ENCODE data around the gene UFSP2.

The UFSP2 gene

GRCh38 chr4:185381288-185382196 is 44.2 kb downstream of the UFSP2 start:
- no peak overlapping the region for H3K4ac ChIP-seq (ENCODE audit: low read depth, low read length)
- H2AK5ac ChIP-seq (ENCODE audit: low read length): no peak overlapping the region
- H3K18ac ChIP-seq (ENCODE audit: low read length): no peak overlapping the region
- H3K79me1 ChIP-seq (ENCODE audit: low read length): no peaks in the 10 kb centered on the region
- H3K27ac ChIP-seq (ENCODE audit: low read depth, low read length): no peak overlapping the region
- H4K5ac ChIP-seq (ENCODE audit: low read length): no peak overlapping the region
- no peak overlapping the region for H3K56ac ChIP-seq (ENCODE audit: low read length)
- H3K4me2 ChIP-seq (ENCODE audit: low read length): no peak overlapping the region
- H2BK5ac ChIP-seq (ENCODE audit: low read length): no peak overlapping the region
- H3K4me1 ChIP-seq (ENCODE audit: control insufficient read depth, low read depth, low read length): no peaks in the 10 kb centered on the region
- no peak overlapping the region for H3K4me3 ChIP-seq (ENCODE audit: low read length)
- H3K79me2 ChIP-seq (ENCODE audit: control insufficient read depth, insufficient read depth, low read length): no peaks in the 10 kb centered on the region
- H4K8ac ChIP-seq (ENCODE audit: low read depth, low read length): no peak overlapping the region
- H3K27me3 ChIP-seq (ENCODE audit: insufficient read depth, low read length, poor library complexity): no peaks in the 10 kb centered on the region
- H3K36me3 ChIP-seq (ENCODE audit: control insufficient read depth, insufficient read depth, low read length): no peaks in the 10 kb centered on the region
- WGBS (ENCODE audit: extremely low coverage, insufficient coverage, low lambda C conversion rate): no CpG with 5 or more reads among the region's 4 CpGs
- H2BK120ac ChIP-seq (ENCODE audit: low read depth, low read length): no peak overlapping the region
- DNase-seq: no peak
- H3K23ac ChIP-seq (ENCODE audit: low read length): no peak overlapping the region
- H3K9ac ChIP-seq (ENCODE audit: low read length): no peak overlapping the region
- no peak overlapping the region for H2BK15ac ChIP-seq (replicated peaks; ENCODE audit: low read depth)

- DNase-seq: no peak
- Histone ChIP-seq H3K23ac (ENCODE audit: low read length) (no peak overlapping the region), H3K4me2 (ENCODE audit: low read length) (no peak overlapping the region), H3K4me3 (ENCODE audit: low read length) (no peak overlapping the region), H2BK120ac (ENCODE audit: low read depth, low read length) (no peak overlapping the region), H3K56ac (ENCODE audit: low read length) (no peak overlapping the region), H3K79me1 (ENCODE audit: low read length) (no peaks in the 10 kb centered on the region), H3K9ac (ENCODE audit: low read length) (no peak overlapping the region), H3K36me3 (ENCODE audit: control insufficient read depth, insufficient read depth, low read length) (no peaks in the 10 kb centered on the region), H4K5ac (ENCODE audit: low read length) (no peak overlapping the region), H3K4me1 (ENCODE audit: control insufficient read depth, low read depth, low read length) (no peaks in the 10 kb centered on the region), H4K8ac (ENCODE audit: low read depth, low read length) (no peak overlapping the region), H2BK15ac (replicated peaks; ENCODE audit: low read depth) (no peak overlapping the region), H2BK5ac (ENCODE audit: low read length) (no peak overlapping the region), H3K18ac (ENCODE audit: low read length) (no peak overlapping the region), H3K27ac (ENCODE audit: low read depth, low read length) (no peak overlapping the region), H3K27me3 (ENCODE audit: insufficient read depth, low read length, poor library complexity) (no peaks in the 10 kb centered on the region), H3K4ac (ENCODE audit: low read depth, low read length) (no peak overlapping the region), H3K79me2 (ENCODE audit: control insufficient read depth, insufficient read depth, low read length) (no peaks in the 10 kb centered on the region), H2AK5ac (ENCODE audit: low read length) (no peak overlapping the region)
- no CpG with 5 or more reads among the region's 1 CpG for WGBS (ENCODE audit: extremely low coverage, insufficient coverage, low lambda C conversion rate)
Observed at GRCh38 chr4:185380320-185380719, 45.4 kb downstream of the UFSP2 start.

DNA sequence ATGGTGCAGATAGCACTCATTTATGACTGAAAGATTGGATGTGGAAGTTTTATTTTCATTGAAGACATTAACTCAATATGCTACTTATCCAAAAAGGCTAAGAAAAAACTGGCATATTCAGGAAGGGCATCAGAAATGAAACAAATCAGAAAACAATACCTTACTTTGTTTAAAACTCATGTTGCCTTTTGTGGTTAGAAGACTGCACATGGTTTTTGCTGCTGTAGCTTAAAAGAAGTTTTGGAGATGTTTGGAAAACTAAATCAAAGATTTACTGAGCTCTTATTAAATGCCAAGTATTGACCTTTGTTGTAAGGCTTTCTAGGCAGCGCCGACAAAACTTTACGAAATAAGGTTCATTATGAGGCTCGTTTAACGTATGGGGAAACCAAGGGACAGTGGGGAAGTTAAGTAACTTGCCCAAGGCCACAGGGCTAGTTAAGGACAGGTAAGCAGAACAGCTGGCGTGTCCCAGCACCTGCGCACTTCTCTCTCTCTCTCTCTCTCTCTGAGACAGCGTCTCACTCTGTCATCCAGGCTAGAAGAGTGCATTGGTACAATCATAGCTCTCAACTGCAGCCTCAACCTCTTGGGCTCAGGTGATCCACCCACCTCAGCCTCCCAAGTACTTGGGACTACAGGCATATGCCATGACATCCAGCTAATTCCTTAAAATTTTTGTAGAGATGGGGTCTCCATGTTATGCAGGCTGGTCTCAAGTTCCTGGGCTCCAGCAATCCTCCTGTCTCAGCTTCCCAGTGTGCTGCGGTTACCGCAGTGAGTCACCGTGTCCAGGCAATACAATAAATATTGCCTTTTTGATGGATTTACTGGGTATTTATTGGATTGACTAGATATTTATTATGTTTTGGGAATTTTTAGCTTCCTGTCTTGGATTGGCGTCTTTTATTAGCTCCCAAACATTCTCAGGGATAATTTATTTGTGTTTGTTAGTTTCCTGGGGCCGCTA is 46.2 kb downstream of the UFSP2 start:
- no peaks in the 10 kb centered on the region for H3K4me1 ChIP-seq (ENCODE audit: control insufficient read depth, low read depth, low read length)
- no peak overlapping the region for H2BK5ac ChIP-seq (ENCODE audit: low read length)
- no peak overlapping the region for H4K5ac ChIP-seq (ENCODE audit: low read length)
- no peak overlapping the region for H3K4me3 ChIP-seq (ENCODE audit: low read length)
- H2BK15ac ChIP-seq (replicated peaks; ENCODE audit: low read depth): no peak overlapping the region
- no peak overlapping the region for H3K27ac ChIP-seq (ENCODE audit: low read depth, low read length)
- WGBS (ENCODE audit: extremely low coverage, insufficient coverage, low lambda C conversion rate): no CpG with 5 or more reads among the region's 13 CpGs
- no peak overlapping the region for H3K4me2 ChIP-seq (ENCODE audit: low read length)
- H3K4ac ChIP-seq (ENCODE audit: low read depth, low read length): no peak overlapping the region
- no peaks in the 10 kb centered on the region for H3K79me2 ChIP-seq (ENCODE audit: control insufficient read depth, insufficient read depth, low read length)
- no peak overlapping the region for H2BK120ac ChIP-seq (ENCODE audit: low read depth, low read length)
- DNase-seq: no peak
- H3K18ac ChIP-seq (ENCODE audit: low read length): no peak overlapping the region
- no peak overlapping the region for H3K56ac ChIP-seq (ENCODE audit: low read length)
- H3K79me1 ChIP-seq (ENCODE audit: low read length): no peaks in the 10 kb centered on the region
- H3K9ac ChIP-seq (ENCODE audit: low read length): no peak overlapping the region
- no peak overlapping the region for H2AK5ac ChIP-seq (ENCODE audit: low read length)
- no peak overlapping the region for H3K23ac ChIP-seq (ENCODE audit: low read length)
- H3K36me3 ChIP-seq (ENCODE audit: control insufficient read depth, insufficient read depth, low read length): no peaks in the 10 kb centered on the region
- H4K8ac ChIP-seq (ENCODE audit: low read depth, low read length): no peak overlapping the region
- H3K27me3 ChIP-seq (ENCODE audit: insufficient read depth, low read length, poor library complexity): no peaks in the 10 kb centered on the region

- no peak overlapping the region for H3K27ac ChIP-seq (ENCODE audit: low read depth, low read length)
- no peak overlapping the region for H2BK15ac ChIP-seq (replicated peaks; ENCODE audit: low read depth)
- DNase-seq: no peak
- H2AK5ac ChIP-seq (ENCODE audit: low read length): no peak overlapping the region
- H3K36me3 ChIP-seq (ENCODE audit: control insufficient read depth, insufficient read depth, low read length): no peaks in the 10 kb centered on the region
- H3K23ac ChIP-seq (ENCODE audit: low read length): no peak overlapping the region
- no peaks in the 10 kb centered on the region for H3K27me3 ChIP-seq (ENCODE audit: insufficient read depth, low read length, poor library complexity)
- H2BK5ac ChIP-seq (ENCODE audit: low read length): no peak overlapping the region
- H3K4me3 ChIP-seq (ENCODE audit: low read length): no peak overlapping the region
- H3K56ac ChIP-seq (ENCODE audit: low read length): no peak overlapping the region
- H4K5ac ChIP-seq (ENCODE audit: low read length): no peak overlapping the region
- no peak overlapping the region for H3K4me2 ChIP-seq (ENCODE audit: low read length)
- H3K9ac ChIP-seq (ENCODE audit: low read length): no peak overlapping the region
- H2BK120ac ChIP-seq (ENCODE audit: low read depth, low read length): no peak overlapping the region
- H3K4ac ChIP-seq (ENCODE audit: low read depth, low read length): no peak overlapping the region
- no peaks in the 10 kb centered on the region for H3K79me1 ChIP-seq (ENCODE audit: low read length)
- H3K79me2 ChIP-seq (ENCODE audit: control insufficient read depth, insufficient read depth, low read length): no peaks in the 10 kb centered on the region
- H3K18ac ChIP-seq (ENCODE audit: low read length): no peak overlapping the region
- WGBS (ENCODE audit: extremely low coverage, insufficient coverage, low lambda C conversion rate): no CpG with 5 or more reads among the region's 6 CpGs
- H4K8ac ChIP-seq (ENCODE audit: low read depth, low read length): no peak overlapping the region
- H3K4me1 ChIP-seq (ENCODE audit: control insufficient read depth, low read depth, low read length): no peaks in the 10 kb centered on the region
Observed at GRCh38 chr4:185378264-185378663, 47.5 kb downstream of the UFSP2 start.

DNA sequence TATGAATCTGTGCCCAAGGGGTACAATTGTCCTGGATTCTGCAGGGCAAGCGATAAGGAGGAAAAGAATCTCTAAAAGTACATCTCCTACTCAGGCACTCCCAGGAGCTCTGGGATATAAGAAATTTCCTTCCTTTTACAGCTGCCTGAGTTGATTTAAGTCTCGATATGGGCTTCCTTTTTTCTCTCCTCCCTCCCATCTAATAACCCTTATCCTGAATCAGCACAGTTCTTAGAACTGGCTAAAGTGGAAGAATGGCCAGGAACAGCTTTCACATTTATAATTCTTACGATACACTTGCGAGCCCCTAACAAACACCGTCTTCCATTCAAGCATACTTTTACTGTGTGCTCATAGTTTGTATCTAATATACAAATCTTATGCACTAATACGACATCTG is 51.2 kb downstream of the UFSP2 start:
- H3K4me1 ChIP-seq (ENCODE audit: control insufficient read depth, low read depth, low read length): peaks cover 6% of the 10 kb centered on the region
- no peaks in the 10 kb centered on the region for H3K27me3 ChIP-seq (ENCODE audit: insufficient read depth, low read length, poor library complexity)
- no peaks in the 10 kb centered on the region for H3K79me2 ChIP-seq (ENCODE audit: control insufficient read depth, insufficient read depth, low read length)
- WGBS (ENCODE audit: extremely low coverage, insufficient coverage, low lambda C conversion rate): 100% methylated on average over 1 of the region's 6 CpGs
- no peak overlapping the region for H4K8ac ChIP-seq (ENCODE audit: low read depth, low read length)
- H3K18ac ChIP-seq (ENCODE audit: low read length): no peak overlapping the region
- H2BK120ac ChIP-seq (ENCODE audit: low read depth, low read length): no peak overlapping the region
- no peak overlapping the region for H3K27ac ChIP-seq (ENCODE audit: low read depth, low read length)
- H4K5ac ChIP-seq (ENCODE audit: low read length): no peak overlapping the region
- no peaks in the 10 kb centered on the region for H3K36me3 ChIP-seq (ENCODE audit: control insufficient read depth, insufficient read depth, low read length)
- no peak overlapping the region for H2AK5ac ChIP-seq (ENCODE audit: low read length)
- H2BK5ac ChIP-seq (ENCODE audit: low read length): no peak overlapping the region
- H3K9ac ChIP-seq (ENCODE audit: low read length): no peak overlapping the region
- no peak overlapping the region for H3K56ac ChIP-seq (ENCODE audit: low read length)
- no peak overlapping the region for H3K23ac ChIP-seq (ENCODE audit: low read length)
- DNase-seq: no peak
- H3K4me3 ChIP-seq (ENCODE audit: low read length): no peak overlapping the region
- no peak overlapping the region for H2BK15ac ChIP-seq (replicated peaks; ENCODE audit: low read depth)
- H3K4me2 ChIP-seq (ENCODE audit: low read length): no peak overlapping the region
- H3K79me1 ChIP-seq (ENCODE audit: low read length): no peaks in the 10 kb centered on the region
- H3K4ac ChIP-seq (ENCODE audit: low read depth, low read length): no peak overlapping the region

Data from mesendoderm (in vitro differentiated cells).